Astrocyte of the cerebellum (primary cell): ENCODE measurements around the gene PPP2R2B.

Source experiments
- DNase-seq: peaks from one replicate; pipeline ENCODE4 v3.0.0-alpha.2; 2011; ENCODE audit warnings: low read depth
- H3K4me3 ChIP-seq: 2 replicates; pipeline ENCODE4 v1.5.1; 2011; ENCODE audit warnings: mild to moderate bottlenecking, low read depth, low read length, moderate library complexity
- in situ Hi-C: cut with HindIII; loops from 2 replicates; pipeline ENCODE4 v1.10.0; 2017; ENCODE audit warnings: low sequenced_read_pairs
- TF ChIP-seq, protein P1 (sequence below): IDR thresholded peaks from 2 replicates; pipeline ENCODE4 v1.5.1; 2012; ENCODE audit warnings: low read length, low read depth, moderate library complexity, mild to moderate bottlenecking; ENCODE audit errors: missing control alignments

The PPP2R2B gene

DNA sequence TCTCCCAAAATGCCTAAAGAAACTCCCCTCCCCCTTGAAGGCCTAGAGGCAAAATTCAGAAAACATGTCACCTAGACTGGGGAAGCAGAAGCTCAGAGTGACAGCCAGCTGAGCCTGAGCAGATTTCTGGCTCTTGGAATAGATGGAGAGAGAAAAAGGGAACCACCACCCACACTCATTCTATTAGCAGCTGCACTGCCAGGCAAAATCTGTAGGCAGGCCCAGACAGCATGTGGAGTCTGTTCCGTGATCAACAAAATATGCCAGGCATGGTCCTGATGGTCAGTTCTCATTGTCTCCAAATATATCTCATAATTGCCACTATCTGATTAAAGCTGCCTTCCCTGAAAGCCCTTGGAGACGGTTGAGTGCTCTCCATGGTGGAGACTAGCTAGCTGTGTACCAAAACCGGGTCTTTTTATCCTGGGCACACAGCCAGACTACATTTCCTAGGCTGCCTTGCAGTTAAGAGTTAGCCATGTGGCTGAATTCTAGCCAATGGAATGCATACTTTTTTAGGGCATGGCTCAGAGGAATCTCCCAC lies 230.8 kb downstream of the PPP2R2B start:
- TF ChIP-seq, protein P1, sequence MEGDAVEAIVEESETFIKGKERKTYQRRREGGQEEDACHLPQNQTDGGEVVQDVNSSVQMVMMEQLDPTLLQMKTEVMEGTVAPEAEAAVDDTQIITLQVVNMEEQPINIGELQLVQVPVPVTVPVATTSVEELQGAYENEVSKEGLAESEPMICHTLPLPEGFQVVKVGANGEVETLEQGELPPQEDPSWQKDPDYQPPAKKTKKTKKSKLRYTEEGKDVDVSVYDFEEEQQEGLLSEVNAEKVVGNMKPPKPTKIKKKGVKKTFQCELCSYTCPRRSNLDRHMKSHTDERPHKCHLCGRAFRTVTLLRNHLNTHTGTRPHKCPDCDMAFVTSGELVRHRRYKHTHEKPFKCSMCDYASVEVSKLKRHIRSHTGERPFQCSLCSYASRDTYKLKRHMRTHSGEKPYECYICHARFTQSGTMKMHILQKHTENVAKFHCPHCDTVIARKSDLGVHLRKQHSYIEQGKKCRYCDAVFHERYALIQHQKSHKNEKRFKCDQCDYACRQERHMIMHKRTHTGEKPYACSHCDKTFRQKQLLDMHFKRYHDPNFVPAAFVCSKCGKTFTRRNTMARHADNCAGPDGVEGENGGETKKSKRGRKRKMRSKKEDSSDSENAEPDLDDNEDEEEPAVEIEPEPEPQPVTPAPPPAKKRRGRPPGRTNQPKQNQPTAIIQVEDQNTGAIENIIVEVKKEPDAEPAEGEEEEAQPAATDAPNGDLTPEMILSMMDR = no peak
- in situ Hi-C loops = no loop called here
- no peak for DNase-seq
- H3K4me3 ChIP-seq = no peak overlapping the region

DNA sequence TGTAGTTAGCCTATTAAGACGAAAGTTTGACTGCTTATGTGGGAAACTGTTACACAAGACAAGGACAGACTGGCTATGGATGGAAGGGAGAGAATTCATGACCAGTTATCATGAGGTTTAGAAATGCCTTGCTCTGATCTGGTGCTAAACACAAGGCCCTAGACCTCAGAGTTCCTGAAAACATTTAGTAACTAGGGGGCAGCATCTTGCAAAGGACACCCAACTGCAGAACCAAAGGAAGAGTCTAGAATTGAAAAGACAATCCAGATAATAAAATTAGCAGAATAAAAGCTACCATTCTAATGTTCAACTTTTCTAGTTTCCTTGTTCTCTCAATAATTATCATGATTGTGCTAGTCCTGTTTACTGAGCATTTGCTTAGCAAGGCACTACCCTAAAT lies 232.1 kb downstream of the PPP2R2B start:
- DNase-seq = no peak
- in situ Hi-C loops = no loop called here
- TF ChIP-seq, protein P1 = no peak
- H3K4me3 ChIP-seq = no peak overlapping the region

DNA sequence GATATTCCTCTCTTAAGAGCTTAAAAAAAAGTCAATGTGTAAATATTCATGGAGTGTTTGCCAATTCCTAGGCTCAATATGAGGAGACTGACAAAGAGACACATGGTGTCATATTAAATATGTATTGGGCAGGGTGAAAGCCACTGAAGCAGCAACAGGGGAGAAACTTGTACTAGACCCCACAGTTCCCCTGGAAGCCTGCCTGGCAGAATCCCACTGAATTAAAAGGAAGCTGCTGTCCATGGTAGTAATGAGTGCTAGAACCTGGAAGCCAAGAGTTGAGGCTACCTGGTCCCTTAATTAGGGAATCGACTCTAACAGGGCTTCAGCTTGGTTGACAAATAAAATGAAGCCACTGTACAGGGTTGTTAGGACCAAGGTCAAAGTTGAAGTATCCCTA lies 233.2 kb downstream of the PPP2R2B start:
- TF ChIP-seq, protein P1 = no peak
- DNase-seq = no peak
- in situ Hi-C loops = no loop called here
- no peak overlapping the region for H3K4me3 ChIP-seq

DNA sequence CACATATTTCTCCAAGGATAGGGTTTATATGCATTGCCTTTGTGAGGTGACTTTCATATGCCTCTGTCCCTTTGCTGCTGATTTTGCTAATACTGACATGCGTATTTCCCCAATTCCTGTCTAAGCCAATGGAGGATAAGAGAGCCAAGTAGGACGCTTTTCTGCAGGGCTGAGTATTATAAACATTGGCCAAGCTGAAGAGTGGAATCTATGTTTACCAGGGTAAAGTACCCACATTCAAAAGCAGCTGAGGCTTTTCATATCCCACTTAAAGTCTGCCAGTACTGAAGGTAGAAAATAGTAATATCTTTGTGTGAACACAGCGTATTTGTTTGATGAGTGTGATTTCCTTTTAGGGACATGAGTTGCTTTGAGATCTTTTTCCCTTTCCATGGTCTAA lies 233.7 kb downstream of the PPP2R2B start:
- in situ Hi-C loops = no loop called here
- no peak overlapping the region for H3K4me3 ChIP-seq

DNA sequence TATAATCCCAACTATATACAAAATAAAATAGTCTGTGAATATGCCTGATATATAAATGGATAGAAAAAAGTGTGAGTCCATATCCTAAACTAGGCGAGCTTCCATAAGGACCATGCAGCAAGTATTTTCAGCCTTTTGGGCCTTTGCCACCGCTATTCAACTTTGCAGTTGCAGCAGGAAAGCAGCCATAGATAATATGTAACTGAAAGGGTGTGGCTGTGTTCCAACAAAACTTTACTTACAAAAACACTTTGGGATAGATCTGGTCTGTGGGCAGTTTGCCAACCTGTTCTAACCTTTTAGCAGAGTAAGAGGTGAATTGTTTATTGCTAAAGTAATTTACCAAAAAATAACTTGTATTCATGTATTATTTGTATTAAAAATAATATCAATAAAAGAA lies 234.8 kb downstream of the PPP2R2B start:
- DNase-seq = no peak
- TF ChIP-seq, protein P1 = no peak
- H3K4me3 ChIP-seq = no peak overlapping the region
- in situ Hi-C loops = no loop called here

More for the DNA sequence above, 233.7 kb downstream of the PPP2R2B start:
- no peak for DNase-seq
- TF ChIP-seq, protein P1 = no peak

DNA sequence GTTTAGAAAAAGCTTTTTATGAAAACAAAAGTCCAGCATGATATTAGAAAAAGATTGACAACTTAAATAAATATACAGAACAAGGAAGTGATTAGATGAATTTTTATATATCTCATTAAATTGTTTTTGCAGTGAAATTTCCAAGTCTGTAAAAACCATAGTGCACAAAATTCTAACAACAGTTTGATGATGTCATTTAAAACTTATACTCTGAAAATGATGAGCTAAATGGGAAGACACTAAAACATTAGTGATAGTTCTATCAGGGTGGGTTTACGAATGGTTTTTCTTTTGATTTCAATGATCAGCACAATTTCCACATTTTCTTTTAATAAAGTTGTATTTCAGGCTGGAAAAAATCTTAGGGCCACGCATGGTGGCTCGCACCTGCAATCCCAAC lies 236.1 kb downstream of the PPP2R2B start:
- TF ChIP-seq, protein P1 = no peak

More for the DNA sequence above, 236.1 kb downstream of the PPP2R2B start:
- in situ Hi-C loops = no loop called here
- no peak overlapping the region for H3K4me3 ChIP-seq
- DNase-seq = no peak
